Measurements from ENCODE around the gene RCL1. TPM values are rescaled to one million over a fixed set of nuclear protein-coding genes. Genes with fewer than 3 reads are reported as not detected.

RCL1 gene
- total and polyA plus RNA-seq, 2 donors (not counting 3 experiments of a cell fraction or from before 2014, with no cell fraction given) = 12.9 to 13.2 TPM

- no peaks in the 10 kb centered on the region for H3K9me3 ChIP-seq (replicated peaks; ENCODE audit: control insufficient read depth, insufficient read depth, low read length)
- no peaks in the 10 kb centered on the region for H3K36me3 ChIP-seq (ENCODE audit: control insufficient read depth in 2 of 2, extremely low read depth in 1 of 2, insufficient read depth in 2 of 2, low read length in 2 of 2)
- dilution Hi-C loops (cut with MboI; ENCODE audit: extremely low pct_ligation_motif_present, low sequenced_read_pairs) (no loop called here), intact Hi-C loops (cut with micrococcal nuclease) (no loop called here)
- no peak for DNase-seq (ENCODE audit: low read depth, low spot score)
- H3K4me3 ChIP-seq (replicated peaks in 1 of 3; ENCODE audit: insufficient read depth in 1 of 3, low read depth in 1 of 3, low read length in 3 of 3) = no peak overlapping the region
- BruUV-seq (replicated peaks) = no TSS peak
- no peaks in the 10 kb centered on the region for H3K4me1 ChIP-seq (ENCODE audit: control insufficient read depth, extremely low read depth, insufficient read depth, low read length)
- TF ChIP-seq MYC (IDR thresholded peaks at IDR 0.05; ENCODE audit: low read depth, low read length) (no peak), EZH2 (IDR thresholded peaks at IDR 0.05; ENCODE audit: borderline replicate concordance, low read depth, low read length, severe bottlenecking) (no peak), POLR2AphosphoS5 (IDR thresholded peaks at IDR 0.05; ENCODE audit: insufficient read depth, low read depth, low read length) (no peak), POLR2A (IDR thresholded peaks at IDR 0.05; ENCODE audit: low read depth, low read length) (no peak), CTCF (IDR thresholded peaks at IDR 0.05; ENCODE audit: extremely low read depth in 1 of 2, insufficient read depth in 1 of 2, low read depth in 1 of 2, low read length in 2 of 2) (no peak), JUN (IDR thresholded peaks at IDR 0.05; ENCODE audit: borderline replicate concordance, insufficient read depth, insufficient read length, low read depth) (no peak), FOS (IDR thresholded peaks at IDR 0.05; ENCODE audit: borderline replicate concordance, insufficient read depth, low read length) (no peak), GATA2 (IDR thresholded peaks at IDR 0.05; ENCODE audit: insufficient read depth, insufficient read length, low read depth, low read length) (no peak)
- TF ChIP-seq, protein P1, sequence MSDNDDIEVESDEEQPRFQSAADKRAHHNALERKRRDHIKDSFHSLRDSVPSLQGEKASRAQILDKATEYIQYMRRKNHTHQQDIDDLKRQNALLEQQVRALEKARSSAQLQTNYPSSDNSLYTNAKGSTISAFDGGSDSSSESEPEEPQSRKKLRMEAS (IDR thresholded peaks at IDR 0.05; ENCODE audit: insufficient read depth, insufficient read length) = no peak
- H3K4me2 ChIP-seq (ENCODE audit: insufficient read depth, low read length) = no peak overlapping the region
- H2AFZ ChIP-seq (ENCODE audit: low read depth, low read length) = no peak overlapping the region
- ChIA-PET POLR2A (no interaction called here), CTCF (no interaction called here)
- H3K79me2 ChIP-seq (ENCODE audit: control insufficient read depth, insufficient read depth, low read length) = no peaks in the 10 kb centered on the region
- no peaks in the 10 kb centered on the region for H3K27me3 ChIP-seq (ENCODE audit: control insufficient read depth in 2 of 2, insufficient read depth in 2 of 2, low read length in 2 of 2)
- H3K9ac ChIP-seq (replicated peaks; ENCODE audit: extremely low read depth, insufficient read depth, low read length) = no peak overlapping the region
- no peaks in the 10 kb centered on the region for H4K20me1 ChIP-seq (replicated peaks; ENCODE audit: control insufficient read depth, extremely low read depth, insufficient read depth, low read length)
- FAIRE-seq = no peak
- H3K9me1 ChIP-seq (replicated peaks; ENCODE audit: control insufficient read depth, extremely low read depth, insufficient read depth, low read length) = no peaks in the 10 kb centered on the region
- H3K27ac ChIP-seq (ENCODE audit: insufficient read depth, low read depth, low read length) = no peak overlapping the region
These were observed 97.5 kb downstream of the RCL1 start for GRCh38 chr9:4890242-4890641.

Measured in endothelial cell of umbilical vein (primary cell).